Osteoblast (primary cell): ENCODE results near the gene SF3A1. TPM values are rescaled to one million over a fixed set of nuclear protein-coding genes. Genes with fewer than 3 reads are reported as not detected.

Experiments
- DNase-seq: peaks from one replicate; pipeline ENCODE4 v3.0.0; 2011; ENCODE audit warnings: low spot score, mixed read lengths; ENCODE audit not compliant: insufficient read length; ENCODE audit errors: missing footprints
- H2AFZ ChIP-seq: 2 replicates; pipeline ENCODE4 v1.6.0; 2011; ENCODE audit warnings: mild to moderate bottlenecking, low read length
- H3K27ac ChIP-seq: 2 replicates; pipeline ENCODE4 v1.5.1; 2011; ENCODE audit warnings: mild to moderate bottlenecking, low read depth, low read length, moderate library complexity
- H3K27me3 ChIP-seq: 2 replicates; pipeline ENCODE4 v1.6.0; 2012; ENCODE audit warnings: mild to moderate bottlenecking, control low read depth, inconsistent platforms, low read length, moderate library complexity; ENCODE audit not compliant: insufficient read depth
- H3K36me3 ChIP-seq: 2 replicates; pipeline ENCODE4 v1.5.1; 2011; ENCODE audit warnings: mild to moderate bottlenecking, low read length, control low read depth, moderate library complexity; ENCODE audit not compliant: insufficient read depth
- H3K4me1 ChIP-seq: 2 replicates; pipeline ENCODE4 v1.5.1; 2011; ENCODE audit warnings: mild to moderate bottlenecking, low read length, control low read depth, moderate library complexity; ENCODE audit not compliant: insufficient read depth
- H3K4me2 ChIP-seq: 2 replicates; pipeline ENCODE4 v1.6.0; 2011; ENCODE audit warnings: mild to moderate bottlenecking, low read length; ENCODE audit not compliant: insufficient read depth
- H3K4me3 ChIP-seq: fragments of 200-600 bp; sonication (generic); 3 replicates; pipeline ENCODE4 v1.5.1; 2012; ENCODE audit warnings: mild to moderate bottlenecking, low read length, inconsistent platforms; ENCODE audit not compliant: insufficient read depth
- H3K79me2 ChIP-seq: 2 replicates; pipeline ENCODE4 v1.6.0; 2012; ENCODE audit warnings: mild to moderate bottlenecking, low read length, control low read depth, inconsistent platforms; ENCODE audit not compliant: insufficient read depth
- H3K9me3 ChIP-seq: 2 replicates; pipeline ENCODE4 v1.5.1; 2011; ENCODE audit warnings: low read depth, low read length, control low read depth
- H4K20me1 ChIP-seq: 2 replicates; pipeline ENCODE4 v1.6.0; 2012; ENCODE audit warnings: mild to moderate bottlenecking, low read length, control low read depth; ENCODE audit not compliant: insufficient read depth
- total RNA-seq: library from RNA; depleted of rRNA; stranded (reverse); fragments of >200 nt; gene quantifications from 2 replicates; pipeline ENCODE4 v1.2.3, GENCODE V29; 2012
- TF ChIP-seq, protein P1 (sequence below): IDR thresholded peaks from 2 replicates; pipeline ENCODE4 v1.5.1; 2011; ENCODE audit warnings: mild to moderate bottlenecking, low read depth, low read length, moderate library complexity; ENCODE audit errors: extremely low read depth

Gene SF3A1
- total RNA-seq, 1 donor = 21.7 TPM

DNA sequence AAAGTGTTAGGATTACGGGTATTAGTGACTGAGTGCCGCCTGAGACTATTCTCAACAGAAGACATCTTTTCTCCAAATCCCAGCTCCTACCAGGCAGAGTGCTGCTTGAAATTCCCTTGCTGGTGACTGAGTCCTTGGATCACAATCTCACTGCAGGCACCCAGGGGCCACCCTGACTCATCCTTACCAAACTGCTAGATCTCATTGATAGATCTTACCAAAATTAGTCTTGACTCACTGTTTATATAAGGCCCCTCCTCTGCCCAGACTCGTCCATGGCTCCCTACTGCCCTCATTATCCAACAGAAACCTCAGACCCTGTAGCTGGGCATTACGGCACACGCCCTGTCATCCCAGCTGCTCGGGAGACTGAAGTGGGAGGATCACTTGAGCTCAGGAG lies 44.6 kb downstream of the SF3A1 start:
- H3K4me3 ChIP-seq = no peak overlapping the region
- peaks cover 83% of the 10 kb centered on the region for H4K20me1 ChIP-seq
- no peaks in the 10 kb centered on the region for H3K9me3 ChIP-seq
- no peak overlapping the region for H2AFZ ChIP-seq
- H3K79me2 ChIP-seq = peaks cover 86% of the 10 kb centered on the region
- peaks cover 10% of the 10 kb centered on the region for H3K36me3 ChIP-seq
- H3K27me3 ChIP-seq = no peaks in the 10 kb centered on the region
- TF ChIP-seq, protein P1, sequence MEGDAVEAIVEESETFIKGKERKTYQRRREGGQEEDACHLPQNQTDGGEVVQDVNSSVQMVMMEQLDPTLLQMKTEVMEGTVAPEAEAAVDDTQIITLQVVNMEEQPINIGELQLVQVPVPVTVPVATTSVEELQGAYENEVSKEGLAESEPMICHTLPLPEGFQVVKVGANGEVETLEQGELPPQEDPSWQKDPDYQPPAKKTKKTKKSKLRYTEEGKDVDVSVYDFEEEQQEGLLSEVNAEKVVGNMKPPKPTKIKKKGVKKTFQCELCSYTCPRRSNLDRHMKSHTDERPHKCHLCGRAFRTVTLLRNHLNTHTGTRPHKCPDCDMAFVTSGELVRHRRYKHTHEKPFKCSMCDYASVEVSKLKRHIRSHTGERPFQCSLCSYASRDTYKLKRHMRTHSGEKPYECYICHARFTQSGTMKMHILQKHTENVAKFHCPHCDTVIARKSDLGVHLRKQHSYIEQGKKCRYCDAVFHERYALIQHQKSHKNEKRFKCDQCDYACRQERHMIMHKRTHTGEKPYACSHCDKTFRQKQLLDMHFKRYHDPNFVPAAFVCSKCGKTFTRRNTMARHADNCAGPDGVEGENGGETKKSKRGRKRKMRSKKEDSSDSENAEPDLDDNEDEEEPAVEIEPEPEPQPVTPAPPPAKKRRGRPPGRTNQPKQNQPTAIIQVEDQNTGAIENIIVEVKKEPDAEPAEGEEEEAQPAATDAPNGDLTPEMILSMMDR = no peak
- DNase-seq = peak; percentile 94
- peaks cover 70% of the 10 kb centered on the region for H3K4me1 ChIP-seq
- peak overlapping the region; percentile 69 for H3K4me2 ChIP-seq
- H3K27ac ChIP-seq = peak overlapping the region; percentile 72

DNA sequence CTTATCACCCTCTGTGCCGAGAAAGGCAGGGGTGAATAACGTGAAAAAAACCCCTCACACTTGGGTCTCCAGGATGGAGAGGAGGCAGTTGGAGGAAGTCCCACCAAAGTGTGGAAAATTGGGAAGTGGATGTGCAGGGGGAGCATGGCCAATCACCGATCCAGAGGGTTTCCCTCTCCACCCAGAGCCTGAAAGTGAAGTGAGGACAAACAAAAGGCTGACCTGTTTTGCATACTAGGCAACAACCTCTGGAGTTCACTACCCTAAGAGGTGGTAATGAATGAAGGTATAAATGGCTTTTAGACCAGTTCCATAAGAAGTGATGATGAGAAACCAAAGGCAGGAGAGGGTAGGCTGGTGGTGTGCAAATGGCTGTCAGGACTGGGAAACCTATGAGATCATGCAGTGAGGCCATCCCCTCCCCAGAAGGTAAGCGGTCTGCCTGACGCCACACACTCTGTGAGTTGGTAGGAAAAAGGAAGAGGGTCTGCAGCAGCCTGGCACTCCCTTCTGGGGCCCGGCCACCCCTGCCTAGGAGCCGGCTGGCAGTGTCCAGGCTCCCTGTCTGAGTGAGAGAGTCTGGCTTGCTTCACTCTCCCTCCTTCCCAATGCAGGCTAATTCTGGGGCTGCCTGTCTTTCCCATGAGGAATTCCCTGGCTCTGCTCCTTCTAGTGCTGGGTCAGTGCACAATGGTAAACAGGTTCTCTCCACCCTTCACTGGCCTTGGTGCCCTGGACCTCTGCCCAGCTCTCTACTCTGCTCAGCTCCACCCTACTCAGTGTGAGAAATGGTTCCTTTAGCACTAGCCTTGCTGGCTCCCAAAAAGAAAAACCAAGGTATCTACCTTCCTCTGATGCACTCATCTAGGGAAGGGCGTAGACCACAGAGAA lies 45.6 kb downstream of the SF3A1 start:
- peaks cover 9% of the 10 kb centered on the region for H3K36me3 ChIP-seq
- DNase-seq = peak; percentile 88
- H3K4me2 ChIP-seq = peak overlapping the region; percentile 69

DNA sequence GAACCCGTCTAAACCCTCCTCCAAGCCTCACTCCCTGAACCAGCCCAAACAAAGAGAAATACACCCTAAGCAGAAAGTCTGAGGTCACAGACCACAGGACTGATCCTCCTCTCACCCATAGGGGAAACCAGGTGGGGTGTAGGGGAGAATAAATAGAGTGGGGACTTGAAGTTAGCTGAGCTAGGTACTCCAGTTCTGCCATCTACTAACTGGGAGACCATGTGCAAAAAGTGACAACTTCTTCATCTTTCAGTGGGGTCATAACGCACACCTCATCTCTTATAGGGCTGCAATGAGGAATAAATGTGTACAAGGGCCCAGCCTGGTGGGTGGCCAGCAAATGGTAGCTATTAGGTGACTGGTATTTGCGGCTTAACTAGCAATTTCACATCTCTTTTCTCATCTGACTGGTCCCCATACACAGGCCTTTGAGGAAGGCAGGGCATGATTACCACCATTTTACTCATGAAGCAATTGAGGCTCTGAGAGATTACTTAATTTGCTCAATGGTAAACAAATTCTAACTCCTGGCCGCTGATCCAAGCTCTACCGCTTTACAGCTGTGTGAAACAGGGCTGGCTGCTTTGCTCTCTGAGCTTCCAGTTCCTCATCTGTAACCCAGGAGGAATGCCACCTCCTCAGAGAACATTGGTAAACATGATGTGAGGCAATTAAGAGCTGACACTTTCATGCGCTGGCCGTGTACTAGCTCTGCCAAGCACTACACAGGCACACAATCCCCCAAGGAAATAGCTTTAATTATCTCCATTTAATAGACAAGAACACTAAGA lies 46.5 kb downstream of the SF3A1 start:
- Histone ChIP-seq H4K20me1 (peaks cover 87% of the 10 kb centered on the region), H3K27me3 (no peaks in the 10 kb centered on the region), H3K36me3 (no peaks in the 10 kb centered on the region), H3K4me3 (no peak overlapping the region), H3K4me2 (peak overlapping the region; percentile 69), H3K4me1 (peaks cover 66% of the 10 kb centered on the region), H3K79me2 (peaks cover 86% of the 10 kb centered on the region), H2AFZ (no peak overlapping the region), H3K27ac (peak overlapping the region; percentile 72), H3K9me3 (no peaks in the 10 kb centered on the region)
- TF ChIP-seq, protein P1 = no peak
- peak; percentile 74 for DNase-seq

More for the DNA sequence above, 45.6 kb downstream of the SF3A1 start:
- Histone ChIP-seq H3K79me2 (peaks cover 86% of the 10 kb centered on the region), H3K9me3 (no peaks in the 10 kb centered on the region), H3K4me3 (peak overlapping the region; percentile 9), H3K4me1 (peaks cover 65% of the 10 kb centered on the region), H3K27me3 (no peaks in the 10 kb centered on the region), H3K27ac (peak overlapping the region; percentile 72), H4K20me1 (peaks cover 87% of the 10 kb centered on the region), H2AFZ (no peak overlapping the region)
- TF ChIP-seq, protein P1 = no peak
